GM12891 (cell line): ENCODE data around the gene AGXT.

Source experiments
- DNase-seq: peaks from one replicate; pipeline ENCODE4 v3.0.0; 2011; ENCODE audit warnings: low spot score; ENCODE audit not compliant: insufficient read length
- FAIRE-seq: peaks from 2 replicates; lab custom pipeline; 2011; peaks lifted over from hg19 to GRCh38; lab: Jason Lieb, UNC
- PAX5 ChIP-seq: IDR thresholded peaks from 2 replicates; pipeline ENCODE4 v1.6.1; 2011; ENCODE audit warnings: low read length, moderate library complexity, mild to moderate bottlenecking; ENCODE audit not compliant: insufficient read depth, severe bottlenecking
- POLR2A ChIP-seq: IDR thresholded peaks from 2 replicates; pipeline ENCODE4 v1.6.1; 2011; ENCODE audit warnings: low read depth, low read length, control low read depth
- POLR2AphosphoS5 ChIP-seq: IDR thresholded peaks from 2 replicates; pipeline ENCODE4 v1.6.1; 2011; ENCODE audit warnings: low read depth, low read length, control low read depth
- POU2F2 ChIP-seq: IDR thresholded peaks from 2 replicates; pipeline ENCODE4 v1.6.1; 2011; ENCODE audit warnings: low read depth, mild to moderate bottlenecking, control low read depth, low read length, moderate library complexity
- SPI1 ChIP-seq: IDR thresholded peaks from 2 replicates; pipeline ENCODE4 v1.6.1; 2011; ENCODE audit warnings: low read depth, low read length, control low read depth
- TAF1 ChIP-seq: IDR thresholded peaks from 2 replicates; pipeline ENCODE4 v1.6.1; 2011; ENCODE audit warnings: low read depth, low read length, control low read depth

The AGXT gene

DNA sequence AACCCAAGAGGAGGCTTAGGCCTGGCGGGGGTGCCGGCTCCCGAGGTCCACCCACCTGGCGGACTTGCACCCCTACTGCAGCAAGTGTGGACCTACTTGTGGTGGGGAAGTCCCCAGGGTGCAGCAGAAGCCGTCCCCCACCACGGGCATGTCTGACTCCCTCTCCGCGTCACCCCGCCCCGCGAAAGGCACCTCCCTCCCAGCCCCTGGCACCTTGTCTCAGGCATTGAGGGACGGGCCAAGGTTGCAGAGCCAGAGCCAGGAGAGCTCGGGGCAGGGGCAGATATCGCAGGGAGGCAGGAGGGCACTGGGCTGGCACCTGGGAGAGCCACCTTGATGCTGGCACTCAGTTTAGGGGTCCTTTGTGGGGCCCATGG is 56.6 kb downstream of the AGXT start:
- DNase-seq, result no peak
- TF ChIP-seq SPI1 (no peak), POU2F2 (no peak), POLR2AphosphoS5 (no peak), TAF1 (no peak), POLR2A (no peak), PAX5 (no peak)
- no peak for FAIRE-seq

GRCh38 chr2:240925568-240926515 is 57.2 kb downstream of the AGXT start:
- DNase-seq (no peak), FAIRE-seq (no peak)
- no peak for TF ChIP-seq POLR2AphosphoS5
- TF ChIP-seq TAF1, result no peak
- no peak for TF ChIP-seq POU2F2
- no peak for TF ChIP-seq PAX5
- no peak for TF ChIP-seq POLR2A
- TF ChIP-seq SPI1, result no peak

GRCh38 chr2:240926516-240927389 is 58.1 kb downstream of the AGXT start:
- FAIRE-seq, result no peak
- TF ChIP-seq POLR2A (no peak), PAX5 (no peak), POU2F2 (no peak), SPI1 (no peak), POLR2AphosphoS5 (no peak), TAF1 (no peak)
- no peak for DNase-seq

DNA sequence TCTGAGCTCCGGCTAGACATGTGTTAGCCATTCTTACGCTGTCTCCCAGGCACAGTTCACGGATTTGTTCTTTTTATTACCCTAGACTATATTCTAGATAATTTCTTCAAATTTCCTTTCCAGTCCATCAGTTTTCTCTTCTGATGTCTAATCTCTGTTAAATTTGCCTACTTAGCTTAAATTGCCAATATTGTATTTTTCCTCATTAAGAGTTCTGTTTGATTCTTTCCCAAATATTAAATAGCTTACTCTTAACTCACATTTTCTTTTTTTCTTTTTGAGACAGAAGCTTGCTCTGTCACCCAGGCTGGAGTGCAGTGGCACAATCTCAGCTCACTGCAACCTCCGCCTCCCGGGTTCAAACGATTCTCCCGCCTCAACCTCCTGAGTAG is 58.8 kb downstream of the AGXT start:
- no peak for TF ChIP-seq POLR2AphosphoS5
- no peak for TF ChIP-seq SPI1
- no peak for TF ChIP-seq POU2F2
- TF ChIP-seq POLR2A, result no peak
- no peak for TF ChIP-seq TAF1
- TF ChIP-seq PAX5, result no peak
- no peak for DNase-seq
- no peak for FAIRE-seq

GRCh38 chr2:240928476-240929363 is 60.1 kb downstream of the AGXT start:
- no peak for DNase-seq
- TF ChIP-seq TAF1 (no peak), SPI1 (no peak), PAX5 (no peak), POLR2A (no peak)
- FAIRE-seq, result no peak

GRCh38 chr2:240929364-240930095 is 60.9 kb downstream of the AGXT start:
- no peak for DNase-seq
- TF ChIP-seq TAF1, result no peak
- no peak for FAIRE-seq
